Stimulated activated CD8-positive, alpha-beta memory T cell treated with anti-CD3 and anti-CD28 coated beads, Interleukin-15, amount 100 ng/mL, for 1 hour (primary cell): Measurements from ENCODE around the gene CDKN2D.

ENCODE experiments used
- DNase-seq: peaks from one replicate; pipeline ENCODE4 v3.0.0-alpha.2; 2020; ENCODE audit warnings: low read depth

Gene CDKN2D

DNA sequence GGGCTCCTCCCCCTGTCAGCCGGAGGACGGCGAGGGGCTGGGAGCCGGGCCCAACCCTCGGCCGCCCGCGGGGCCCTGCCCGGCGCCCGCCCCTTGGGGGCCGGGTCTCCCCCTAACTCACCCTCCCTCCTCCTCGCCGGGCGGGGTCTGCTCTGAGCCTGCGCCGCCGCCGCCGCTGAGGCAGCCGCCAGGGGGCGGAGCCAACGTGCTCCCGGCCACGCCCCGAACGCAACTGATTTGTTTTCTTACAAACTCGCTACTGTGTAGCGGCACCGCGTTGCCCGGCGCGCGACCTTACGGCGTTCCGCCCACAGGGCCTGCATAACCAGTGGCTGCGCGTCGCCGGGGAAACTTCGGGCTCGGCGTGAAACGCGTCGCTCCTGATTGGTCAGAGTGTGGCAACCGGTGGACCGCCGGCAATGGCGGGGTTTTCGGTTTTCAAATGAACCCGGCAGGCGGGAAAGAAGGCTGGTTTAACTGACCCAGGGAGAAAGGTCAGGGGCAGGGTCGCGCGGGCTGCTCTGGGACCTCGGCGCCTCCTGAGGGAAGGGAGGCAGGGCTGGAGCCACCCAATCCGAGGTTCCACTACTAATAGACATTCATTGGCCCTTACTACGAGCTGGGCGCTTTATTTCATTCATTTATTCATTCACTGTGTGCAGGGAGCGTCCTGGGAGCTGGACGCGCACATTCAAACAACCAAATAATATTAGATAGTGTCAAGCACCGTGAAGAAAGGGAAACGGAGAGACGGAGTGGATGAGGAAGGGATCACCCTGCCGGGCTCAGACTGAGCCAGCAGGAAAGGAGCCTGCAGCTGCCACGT, at the start of gene CDKN2D:
CDKN2D (minus strand) TSS at position 154 of the 826 bp plus-strand sequence. CDS start 326 bp downstream, outside the sequence.
- DNase-seq, result peak; percentile 99

DNA sequence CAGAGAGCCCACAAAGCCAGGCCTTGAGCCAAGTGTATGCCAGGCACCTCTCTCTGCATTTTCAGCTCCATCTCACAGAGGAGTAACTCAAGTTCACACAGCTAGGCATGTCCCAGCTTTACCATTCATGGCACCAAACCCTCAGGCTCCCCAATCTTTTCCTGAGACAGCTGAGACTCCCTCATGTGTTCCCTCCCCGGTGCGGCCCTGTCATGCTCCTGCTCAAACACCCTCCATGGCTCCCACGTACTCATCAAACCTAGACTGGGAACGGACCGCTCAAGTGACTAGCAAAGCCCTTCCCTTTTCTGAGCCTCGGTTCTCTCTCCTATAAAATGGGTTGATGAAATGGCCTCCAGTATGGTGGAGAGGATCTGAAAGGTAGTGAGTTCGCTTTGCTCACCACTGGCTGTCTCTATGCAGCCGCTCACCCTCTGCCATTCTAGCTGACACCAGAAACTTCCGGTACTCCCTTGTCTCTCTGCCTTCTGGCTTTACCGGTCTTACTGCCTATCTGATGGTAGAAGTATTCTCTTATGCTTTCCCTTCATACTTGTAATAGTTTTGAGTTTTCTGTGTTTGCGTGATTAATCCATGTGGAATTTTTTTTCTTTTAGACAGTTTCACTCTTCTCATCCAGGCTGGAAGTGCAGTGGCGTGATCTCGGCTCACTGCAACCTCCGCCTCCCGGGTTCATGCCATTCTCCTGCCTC, 48.8 kb upstream of the CDKN2D start:
- DNase-seq, result no peak

DNA sequence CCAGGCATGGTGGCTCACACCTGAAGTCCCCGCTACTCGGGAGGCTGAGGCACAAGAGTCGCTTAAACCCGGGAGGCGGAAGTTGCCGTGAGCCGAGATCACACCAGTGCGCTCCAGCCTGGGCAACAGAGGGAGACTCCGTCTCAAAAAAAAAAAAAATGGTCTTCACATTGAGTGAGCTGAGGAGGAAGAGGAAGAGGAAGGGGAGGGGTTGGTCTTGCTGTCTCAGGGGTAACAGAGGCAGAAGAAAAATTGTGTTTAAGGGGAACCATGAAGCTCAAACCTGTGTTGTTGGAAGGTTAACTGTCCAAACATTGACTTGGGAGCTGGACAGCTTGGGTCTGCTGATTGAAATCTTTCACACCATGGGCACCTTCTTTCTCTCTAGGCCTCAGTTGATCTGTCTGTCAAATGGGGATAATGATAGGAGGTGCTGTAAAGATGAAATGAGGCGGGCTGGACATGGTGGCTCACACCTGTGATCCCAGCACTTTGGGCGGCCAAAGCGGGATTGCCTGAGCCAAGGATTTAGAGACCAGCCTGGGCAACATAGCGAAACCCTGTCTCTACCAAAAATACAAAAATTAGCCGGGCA, 46.7 kb upstream of the CDKN2D start:
- no peak for DNase-seq

DNA sequence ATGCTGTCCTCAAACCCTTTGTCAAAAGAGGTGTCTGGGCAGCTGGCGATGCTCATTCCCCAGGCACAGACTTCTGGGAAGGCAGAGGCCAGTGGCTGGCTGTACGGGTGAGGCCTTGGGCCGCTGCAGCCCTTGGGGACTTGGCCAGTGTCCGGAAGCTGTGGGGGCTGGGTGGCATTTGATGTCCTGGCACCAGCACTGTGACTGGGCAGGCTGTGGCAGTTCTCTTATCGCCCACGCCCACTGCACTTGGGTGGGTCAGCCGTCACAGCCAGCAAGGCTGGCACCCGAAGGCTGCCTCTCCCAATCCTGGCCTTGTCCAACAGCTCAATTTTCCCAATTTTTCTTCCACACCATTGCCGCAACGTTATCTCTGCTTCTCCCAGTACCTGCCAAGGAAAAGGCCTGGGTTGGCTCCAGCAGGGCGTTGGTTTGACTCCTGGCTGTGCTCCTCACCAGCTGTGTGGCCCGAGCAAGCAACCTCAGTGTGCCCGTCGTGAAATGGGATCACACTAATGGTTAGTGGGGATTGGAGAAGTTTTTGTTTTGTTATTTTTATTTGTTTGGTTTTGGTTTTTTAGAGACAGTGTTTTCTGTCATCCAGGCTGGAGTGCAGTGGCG, 43.8 kb upstream of the CDKN2D start:
- no peak for DNase-seq

- no peak for DNase-seq
Measured at GRCh38 chr19:10611907-10612306, 43.1 kb upstream of the CDKN2D start.

GRCh38 chr19:10604460-10604980, 35.7 kb upstream of the CDKN2D start:
- no peak for DNase-seq

DNA sequence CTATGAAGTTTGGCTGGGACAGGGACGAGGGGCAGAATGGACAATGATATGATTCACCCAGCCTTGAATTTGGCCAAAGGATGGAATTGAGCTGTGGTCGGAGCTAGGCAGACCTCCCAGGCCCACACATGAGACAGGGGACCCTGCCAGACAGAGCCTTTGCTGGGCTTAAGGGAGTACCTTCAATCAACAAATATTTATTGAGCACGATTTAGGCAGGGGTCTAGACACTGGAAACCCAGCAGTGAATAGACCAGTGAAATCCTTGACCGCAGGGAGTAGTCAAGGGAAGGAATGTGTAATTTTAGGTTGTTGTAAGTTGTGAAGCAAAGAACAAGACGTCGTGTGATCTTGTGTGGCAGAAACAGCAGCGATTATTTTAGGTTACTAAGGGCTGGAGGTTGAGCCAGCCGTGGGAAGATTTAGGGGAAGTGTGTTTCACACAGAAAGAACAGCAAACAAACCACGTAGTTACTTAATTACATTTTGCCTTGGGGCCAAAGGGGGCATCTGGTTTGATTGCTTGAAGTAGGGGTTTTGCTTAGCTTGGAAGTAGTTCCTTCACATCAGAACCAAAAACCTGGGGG, 35.2 kb upstream of the CDKN2D start:
- DNase-seq, result no peak

DNA sequence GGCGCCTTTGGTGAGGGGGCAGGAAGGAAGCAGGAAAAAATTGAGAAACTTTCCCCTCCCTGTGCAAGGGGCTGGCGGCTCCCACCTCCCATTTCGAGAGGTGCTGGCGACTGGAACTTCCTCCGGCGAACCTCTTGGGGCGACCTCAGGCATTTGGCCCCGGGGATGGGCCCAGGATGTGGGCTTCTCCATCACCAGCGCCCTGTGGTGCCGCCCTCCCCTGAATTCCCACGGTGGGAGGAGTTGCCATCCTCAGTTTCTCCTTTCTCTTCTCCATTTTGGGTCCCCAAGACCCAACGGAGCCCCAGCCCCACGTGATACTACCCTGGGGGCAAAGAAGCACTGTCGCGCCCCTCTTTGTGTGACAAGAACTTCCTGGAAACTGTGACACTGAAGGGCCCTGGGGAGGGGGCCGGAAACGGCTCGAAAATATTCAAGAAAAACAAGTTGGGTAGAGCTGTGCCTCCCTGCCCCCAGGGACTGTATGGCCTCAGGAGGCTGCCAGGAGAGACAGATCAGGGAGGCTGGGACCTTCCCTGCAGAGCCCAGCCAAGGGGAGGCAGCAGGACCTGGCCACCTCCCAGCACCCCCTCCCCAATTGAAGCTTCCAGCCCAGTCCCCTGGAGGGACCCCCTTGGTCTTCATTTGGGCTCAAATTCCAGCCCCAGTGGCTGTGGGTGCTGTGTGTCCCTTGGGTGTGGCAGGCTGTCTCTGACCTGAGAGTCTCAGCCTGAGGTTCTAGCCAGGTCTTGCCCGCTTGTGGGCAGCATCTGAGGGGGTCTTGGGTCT, 34.5 kb upstream of the CDKN2D start:
- peak; percentile 69 for DNase-seq

DNA sequence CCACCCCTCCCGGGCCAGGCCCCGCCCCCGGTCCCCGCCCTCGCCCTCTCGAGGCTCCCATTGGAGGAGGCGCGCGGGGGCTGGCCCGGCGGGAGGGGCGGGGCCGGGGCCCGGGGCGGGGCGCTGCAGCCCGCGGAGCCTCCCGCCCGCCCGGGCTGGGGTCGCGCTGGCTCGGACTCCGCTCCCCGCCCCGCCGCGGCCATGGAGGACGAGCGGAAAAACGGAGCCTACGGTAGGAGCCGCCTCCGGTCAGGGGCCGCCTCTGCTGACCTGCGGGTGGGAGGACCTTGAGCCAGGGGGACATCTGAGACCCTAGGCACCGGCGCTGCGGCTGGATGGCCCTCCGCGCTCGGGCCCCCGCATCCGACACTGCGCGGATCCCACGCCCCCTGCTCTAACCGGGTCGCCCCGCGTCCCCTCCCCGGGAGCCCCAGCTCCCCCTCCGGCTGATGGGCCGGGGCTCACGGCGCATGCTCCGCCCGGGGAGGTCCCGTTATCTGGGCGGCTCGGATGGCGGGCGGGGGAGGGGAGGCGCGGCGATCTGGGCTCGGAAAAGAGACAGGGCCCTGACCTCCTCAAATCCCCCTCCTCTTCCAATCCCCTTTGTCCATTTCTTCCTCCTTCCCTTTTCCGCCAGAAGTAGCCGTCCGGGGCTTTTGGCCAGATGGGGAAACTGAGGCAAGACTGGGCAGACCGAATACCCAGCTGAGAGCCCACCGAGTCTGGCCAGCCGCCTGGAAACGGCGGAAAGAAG, 33.7 kb upstream of the CDKN2D start:
- peak; percentile 75 for DNase-seq

DNA sequence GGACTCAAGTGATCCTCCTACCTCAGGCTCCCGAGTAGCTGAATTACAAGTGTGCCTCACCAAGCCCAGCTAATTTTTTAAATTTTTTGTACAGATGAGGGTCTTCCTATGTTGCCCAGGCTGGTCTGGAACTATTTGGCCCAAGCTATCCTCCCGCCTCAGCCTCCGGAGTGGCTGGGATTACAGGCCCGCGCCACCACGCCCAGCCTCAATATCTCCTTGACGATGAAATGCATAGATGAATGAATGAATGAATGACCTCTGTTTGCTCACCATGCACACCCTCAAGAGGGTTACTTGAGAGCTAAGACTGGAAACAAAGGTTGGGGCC, 33.2 kb upstream of the CDKN2D start:
- DNase-seq, result no peak

DNA sequence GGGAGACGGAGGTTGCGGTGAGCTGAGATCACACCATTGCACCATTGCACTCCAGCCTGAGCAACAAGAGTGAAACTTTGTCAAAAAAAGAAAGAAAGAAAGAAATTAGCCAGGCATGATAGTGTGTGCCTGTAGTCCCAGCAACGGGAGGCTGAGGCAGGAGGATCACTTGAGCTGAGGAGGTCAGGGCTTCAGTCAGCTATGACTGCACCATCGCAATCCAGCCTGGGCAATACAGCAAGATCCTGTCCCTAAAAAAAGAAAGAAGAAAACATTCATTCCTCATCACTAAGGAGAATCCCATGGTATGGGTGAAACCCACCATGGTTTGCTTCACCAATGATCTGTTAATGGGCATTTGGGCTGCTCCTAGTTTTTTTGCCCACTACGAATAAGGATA, 31.4 kb upstream of the CDKN2D start:
- DNase-seq, result no peak

GRCh38 chr19:10593820-10594637, 25.2 kb upstream of the CDKN2D start:
- DNase-seq, result no peak

- DNase-seq, result no peak
Measured at GRCh38 chr19:10593148-10593547, 24.4 kb upstream of the CDKN2D start.

DNA sequence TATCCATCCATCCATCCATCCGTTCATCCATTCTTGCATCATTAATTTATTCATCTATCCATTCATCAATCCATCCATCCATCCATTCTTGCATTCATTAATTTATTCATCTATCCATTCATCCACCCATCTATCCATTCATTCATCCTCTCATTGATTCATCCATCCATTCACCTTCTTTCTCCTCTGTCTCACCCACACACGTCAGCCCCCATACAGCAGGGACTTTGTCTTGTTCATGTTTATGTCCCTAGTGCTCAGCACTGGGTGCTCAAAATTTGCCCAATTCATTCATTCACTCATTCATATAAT, 19.0 kb upstream of the CDKN2D start:
- DNase-seq, result no peak

GRCh38 chr19:10587022-10587838, 18.5 kb upstream of the CDKN2D start, which contains the start of gene AP1M2:
Gene AP1M2 (minus strand): TSS chr19:10587312. CDS start chr19:10587231, 81 bp downstream.
- no peak for DNase-seq

GRCh38 chr19:10586396-10586795, 17.6 kb upstream of the CDKN2D start:
- no peak for DNase-seq

DNA sequence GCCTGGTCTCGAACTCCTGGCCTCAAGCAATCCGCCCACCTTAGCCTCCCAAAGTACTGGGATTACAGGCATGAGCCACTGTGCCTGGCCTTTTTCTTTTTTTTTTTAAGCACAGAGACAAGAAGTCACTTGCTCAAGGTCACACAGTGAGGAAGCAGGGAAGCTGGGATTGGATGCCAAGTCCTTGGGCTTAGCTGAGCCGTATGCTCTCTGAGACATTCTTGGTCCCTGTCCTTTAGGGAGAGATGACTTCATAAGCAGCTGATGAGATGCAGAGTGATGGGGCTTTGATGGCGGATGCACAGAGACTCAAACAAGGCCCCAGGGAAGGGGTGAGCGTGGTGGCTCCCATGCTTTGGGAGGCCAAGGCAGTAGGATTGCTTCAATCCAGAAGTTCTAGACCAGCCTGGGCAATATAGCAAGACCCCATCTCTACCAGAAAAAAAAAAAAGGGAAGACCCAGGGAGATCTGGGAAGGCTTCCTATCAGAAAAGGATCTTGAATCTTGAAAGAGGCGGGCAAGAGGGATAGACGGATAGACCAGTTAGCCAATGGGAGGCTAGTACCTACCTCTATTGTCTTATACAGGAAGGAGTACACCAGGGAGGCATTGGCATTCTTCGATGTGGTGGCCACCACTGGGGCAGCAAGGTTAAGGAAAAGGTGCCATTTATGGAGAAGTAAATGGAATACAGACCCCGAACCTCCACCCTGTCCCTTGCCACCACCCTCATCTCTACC, 14.4 kb upstream of the CDKN2D start:
- no peak for DNase-seq

DNA sequence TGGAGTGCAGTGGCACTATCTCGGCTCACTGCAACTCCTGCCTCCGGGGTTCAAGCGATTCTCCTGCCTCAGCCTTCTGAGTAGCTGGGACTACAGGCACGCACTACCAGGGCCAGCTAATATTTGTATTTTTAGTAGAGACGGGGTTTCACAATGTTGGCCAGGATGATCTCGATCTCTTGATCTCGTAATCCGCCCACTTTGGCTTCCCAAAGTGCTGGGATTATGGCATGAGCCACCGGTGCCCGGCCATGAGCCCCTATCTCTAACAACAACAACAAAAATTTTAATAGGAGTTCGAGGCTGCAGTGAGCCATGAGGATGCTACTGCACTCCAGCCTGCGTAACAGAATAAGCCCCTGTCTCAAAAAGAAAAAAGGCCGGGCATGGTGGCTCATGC, 13.3 kb upstream of the CDKN2D start:
- DNase-seq, result no peak
